Skin epidermis (tissue), 12 donors: ENCODE data around the gene U2AF2.

Experiments used
- H3K27ac ChIP-seq, 21 experiments: fragments of 200-600 bp; sonication (generic) in 11 of 21; one replicate each; pipeline ENCODE4 v1.5.0; 2020; ENCODE audit warnings: mild to moderate bottlenecking in 3 of 21, inconsistent platforms in 2 of 21, moderate library complexity in 2 of 21
- H3K4me3 ChIP-seq, 7 experiments: fragments of 200-600 bp; sonication (generic) in 2 of 7; one replicate each; pipeline ENCODE4 v1.5.0; 2020; ENCODE audit warnings: inconsistent platforms in 2 of 7, mild to moderate bottlenecking in 2 of 7, moderate library complexity in 1 of 7

The U2AF2 gene

GRCh38 chr19:55720801-55721200 is 66.0 kb downstream of the U2AF2 start:
- no peak overlapping the region for H3K27ac ChIP-seq
- H3K4me3 ChIP-seq: no peak overlapping the region

- Histone ChIP-seq H3K4me3 (no peak overlapping the region), H3K27ac (no peak overlapping the region)
These were observed 68.7 kb downstream of the U2AF2 start for GRCh38 chr19:55723491-55723890.
